Panc1 (cell line): ENCODE results near the gene MCTP1.

Experiments
- CTCF ChIP-seq: fragments of 450-650 bp; IDR thresholded peaks from 2 replicates; pipeline ENCODE4 v1.5.1; 2017; ENCODE audit warnings: mild to moderate bottlenecking
- POLR2AphosphoS5 ChIP-seq: IDR thresholded peaks from 2 replicates; pipeline ENCODE4 v1.6.1; 2012; ENCODE audit warnings: mild to moderate bottlenecking, low read depth, low read length, moderate library complexity
- TCF7L2 ChIP-seq: IDR thresholded peaks from 2 replicates; pipeline ENCODE4 v1.6.1; 2011; ENCODE audit warnings: mild to moderate bottlenecking, low read depth, low read length, inconsistent platforms

GRCh38 chr5:94754824-94755223 lies 530.1 kb downstream of the MCTP1 start:
- TF ChIP-seq CTCF (no peak), TCF7L2 (no peak), POLR2AphosphoS5 (no peak)
